Esophagus squamous epithelium (tissue), 4 donors: Measurements from ENCODE around the gene SMARCA2.

Experiments
- CTCF ChIP-seq, 6 experiments: fragments of 450-650 bp in 4 of 6; fragments of 200-600 bp in 2 of 6; sonication (generic) in 2 of 6; IDR thresholded peaks; one replicate each; pipeline ENCODE4 v1.5.1; 2016 to 2019; ENCODE audit warnings: antibody characterized with exemption in 6 of 6, mild to moderate bottlenecking in 4 of 6, moderate library complexity in 4 of 6
- POLR2A ChIP-seq, 4 donors: fragments of 450-650 bp; IDR thresholded peaks; one replicate each; pipeline ENCODE4 v1.6.1; 2017; ENCODE audit warnings: antibody characterized with exemption in 4 of 4, mild to moderate bottlenecking in 4 of 4, moderate library complexity in 3 of 4

GRCh38 chr9:2032234-2032633 lies 17.1 kb downstream of the SMARCA2 start:
- TF ChIP-seq CTCF (IDR thresholded peaks at IDR 0.05) (no peak), POLR2A (IDR thresholded peaks at IDR 0.05) (no peak)
